Stimulated activated CD4-positive, alpha-beta T cell treated with anti-CD3 and anti-CD28 coated beads, TNF-alpha, amount 100 ng/mL, for 48 hours (primary cell): ENCODE results near the gene SLC12A7.
"Not testable (repeated sequence)": the region's sequence is repeated elsewhere in the genome, so short reads cannot be mapped to it uniquely, and the experiment has no call there.

Source experiments
- DNase-seq, 3 donors: peaks; one replicate each; pipeline ENCODE4 v3.0.0-alpha.2; 2020; ENCODE audit warnings: low read depth in 3 of 3

SLC12A7 gene

GRCh38 chr5:1109542-1110306 lies 2.1 kb downstream of the SLC12A7 start:
- DNase-seq: no peak

- no peak for DNase-seq
Measured at GRCh38 chr5:1108865-1109174, 3.0 kb downstream of the SLC12A7 start.

- no peak for DNase-seq
Measured at GRCh38 chr5:1108023-1108864, 3.6 kb downstream of the SLC12A7 start.

- DNase-seq: no peak
Measured at GRCh38 chr5:1107167-1108022, 4.5 kb downstream of the SLC12A7 start.

- no peak for DNase-seq
Measured at GRCh38 chr5:1106385-1107166, 5.3 kb downstream of the SLC12A7 start.

- peak in 1 of 3 donors; percentile 17 for DNase-seq
Measured at GRCh38 chr5:1105350-1106265, 6.3 kb downstream of the SLC12A7 start.

- DNase-seq: no peak
Measured at GRCh38 chr5:1104327-1105006, 7.4 kb downstream of the SLC12A7 start.

GRCh38 chr5:1103505-1104326 lies 8.1 kb downstream of the SLC12A7 start:
- no peak for DNase-seq

GRCh38 chr5:1103093-1103492 lies 8.8 kb downstream of the SLC12A7 start:
- no peak for DNase-seq

GRCh38 chr5:1101961-1102713 lies 9.7 kb downstream of the SLC12A7 start:
- no peak for DNase-seq

GRCh38 chr5:1100664-1101574 lies 10.9 kb downstream of the SLC12A7 start:
- no peak for DNase-seq

GRCh38 chr5:1099926-1100663 lies 11.8 kb downstream of the SLC12A7 start:
- DNase-seq: no peak

- DNase-seq: no peak
Measured at GRCh38 chr5:1098986-1099597, 12.8 kb downstream of the SLC12A7 start.

- DNase-seq: not testable (repeated sequence)
Measured at GRCh38 chr5:1097988-1098385, 13.9 kb downstream of the SLC12A7 start.

GRCh38 chr5:1097381-1097987 lies 14.4 kb downstream of the SLC12A7 start:
- DNase-seq: no peak
